ENCODE data around the gene PCDHGB4. TPM values are rescaled to one million over a fixed set of nuclear protein-coding genes. Genes with fewer than 3 reads are reported as not detected.

The PCDHGB4 gene
- total RNA-seq, 5 donors from 2014 or later (not counting 1 experiment from before 2014, with no cell fraction given), result 0.09 to 0.29 (median 0.19) TPM

DNA sequence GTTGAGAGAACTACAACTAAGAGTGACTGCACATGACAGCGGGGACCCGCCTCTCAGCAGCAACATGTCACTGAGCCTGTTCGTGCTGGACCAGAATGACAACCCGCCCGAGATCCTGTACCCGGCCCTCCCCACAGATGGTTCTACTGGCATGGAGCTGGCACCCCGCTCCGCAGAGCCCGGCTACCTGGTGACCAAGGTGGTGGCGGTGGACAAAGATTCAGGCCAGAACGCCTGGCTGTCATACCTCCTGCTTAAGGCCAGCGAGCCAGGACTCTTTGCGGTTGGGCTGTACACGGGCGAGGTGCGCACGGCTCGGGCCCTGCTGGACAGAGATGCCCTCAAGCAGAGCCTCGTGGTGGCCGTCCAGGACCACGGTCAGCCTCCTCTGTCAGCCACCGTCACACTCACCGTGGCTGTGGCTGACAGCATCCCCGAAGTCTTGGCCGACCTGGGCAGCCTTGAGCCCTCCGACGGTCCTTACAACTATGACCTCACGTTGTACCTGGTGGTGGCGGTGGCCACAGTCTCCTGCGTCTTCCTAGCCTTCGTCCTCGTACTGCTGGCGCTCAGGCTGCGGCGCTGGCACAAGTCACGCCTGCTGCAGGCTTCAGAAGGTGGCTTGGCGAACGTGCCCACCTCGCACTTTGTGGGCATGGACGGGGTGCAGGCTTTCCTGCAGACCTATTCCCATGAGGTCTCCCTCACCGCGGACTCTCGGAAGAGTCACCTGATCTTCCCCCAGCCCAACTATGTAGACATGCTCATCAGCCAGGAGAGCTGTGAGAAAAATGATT is 2.8 kb upstream of the PCDHGB4 start:
- peaks cover 71 to 80% of the 10 kb centered on the region in 2 donors for H3K27me3 Mint-ChIP-seq
- DNase-seq, result no peak
- H3K4me1 ChIP-seq (ENCODE audit: control insufficient read depth in 1 of 2, extremely low read depth in 1 of 2, insufficient read depth in 2 of 2, low read length in 2 of 2), result no peaks in the 10 kb centered on the region
- H3K9me3 Mint-ChIP-seq, result peaks cover 4 to 37% (median 31%) of the 10 kb centered on the region in 3 donors
- ChIA-PET POLR2A (no interaction called here), CTCF (no interaction called here)
- H3K36me3 Mint-ChIP-seq, result peaks cover 7% of the 10 kb centered on the region
- peaks cover 17 to 49% of the 10 kb centered on the region in 2 experiments for H3K27me3 ChIP-seq (replicated peaks in 1 of 2; ENCODE audit: control insufficient read depth in 2 of 2, extremely low read depth in 1 of 2, insufficient read depth in 2 of 2, low read length in 1 of 2)
- H3K27ac Mint-ChIP-seq, result no peak overlapping the region
- WGBS (ENCODE audit: insufficient coverage), result 55% methylated on average over 43 of the region's 43 CpGs
- H3K9me3 ChIP-seq, result peaks cover 9% of the 10 kb centered on the region
- no peaks in the 10 kb centered on the region for H3K36me3 ChIP-seq (ENCODE audit: control insufficient read depth in 2 of 2, extremely low read depth in 1 of 2, insufficient read depth in 1 of 2, low read length in 1 of 2)
- H3K4me1 Mint-ChIP-seq, result peaks cover 0 to 6% (median 0%) of the 10 kb centered on the region in 3 donors
- H3K4me3 Mint-ChIP-seq, result no peak overlapping the region
- H3K4me3 ChIP-seq (ENCODE audit: control insufficient read depth in 1 of 2, extremely low read depth in 1 of 2, low read length in 1 of 2), result no peak overlapping the region
- no peak overlapping the region for H3K27ac ChIP-seq (ENCODE audit: low read length)
- no peak for ATAC-seq (replicated peaks in 1 of 4)

- POLR2A ChIA-PET, result no interaction called here
- H3K27ac ChIP-seq (ENCODE audit: low read length), result no peak overlapping the region
- CTCF ChIA-PET, result no interaction called here
- DNase-seq, result no peak
- no peak for ATAC-seq (replicated peaks in 1 of 4)
- peak overlapping the region in 1 of 2 donors; percentile 17 for H3K4me3 ChIP-seq (ENCODE audit: control insufficient read depth in 1 of 2, extremely low read depth in 1 of 2, low read length in 1 of 2)
- peaks cover 12% of the 10 kb centered on the region for H3K9me3 ChIP-seq
- Mint-ChIP-seq H3K27me3 (peaks cover 71 to 80% of the 10 kb centered on the region in 2 donors), H3K27ac (no peak overlapping the region), H3K9me3 (peaks cover 8 to 47% (median 28%) of the 10 kb centered on the region in 3 donors), H3K4me1 (no peaks in the 10 kb centered on the region), H3K4me3 (no peak overlapping the region), H3K36me3 (peaks cover 13% of the 10 kb centered on the region)
- no peaks in the 10 kb centered on the region for H3K36me3 ChIP-seq (ENCODE audit: control insufficient read depth in 2 of 2, extremely low read depth in 1 of 2, insufficient read depth in 1 of 2, low read length in 1 of 2)
- WGBS (ENCODE audit: insufficient coverage), result 47% methylated on average over 2 of the region's 10 CpGs
- H3K27me3 ChIP-seq (replicated peaks in 1 of 2; ENCODE audit: control insufficient read depth in 2 of 2, extremely low read depth in 1 of 2, insufficient read depth in 2 of 2, low read length in 1 of 2), result peaks cover 18 to 49% of the 10 kb centered on the region in 2 experiments
- no peaks in the 10 kb centered on the region for H3K4me1 ChIP-seq (ENCODE audit: control insufficient read depth in 1 of 2, extremely low read depth in 1 of 2, insufficient read depth in 2 of 2, low read length in 2 of 2)
These were observed 1.2 kb downstream of the PCDHGB4 start for GRCh38 chr5:141388661-141389060.

GRCh38 chr5:141389153-141390042 is 1.9 kb downstream of the PCDHGB4 start:
- H3K9me3 Mint-ChIP-seq, result peaks cover 13 to 53% (median 33%) of the 10 kb centered on the region in 3 donors
- peaks cover 16% of the 10 kb centered on the region for H3K36me3 Mint-ChIP-seq
- no peaks in the 10 kb centered on the region for H3K36me3 ChIP-seq (ENCODE audit: control insufficient read depth in 2 of 2, extremely low read depth in 1 of 2, insufficient read depth in 1 of 2, low read length in 1 of 2)
- H3K9me3 ChIP-seq, result peaks cover 13% of the 10 kb centered on the region
- DNase-seq (no peak), ATAC-seq (replicated peaks in 1 of 4) (no peak)
- H3K4me3 ChIP-seq (ENCODE audit: control insufficient read depth in 1 of 2, extremely low read depth in 1 of 2, low read length in 1 of 2), result peak overlapping the region in 1 of 2 donors; percentile 32
- CTCF ChIA-PET, result interaction anchor here in 1 of 2 donors (0.5 kb wide), 1 partner anchor 59 kb away, joined by 3 read pairs; the partner anchor contains the start of gene PCDHGA1
- H3K27ac Mint-ChIP-seq, result no peak overlapping the region
- 57% methylated on average over 77 of the region's 77 CpGs for WGBS (ENCODE audit: insufficient coverage)
- no peaks in the 10 kb centered on the region for H3K4me1 Mint-ChIP-seq
- peak overlapping the region in 1 of 3 donors; percentile 27 for H3K4me3 Mint-ChIP-seq
- no peak overlapping the region for H3K27ac ChIP-seq (ENCODE audit: low read length)
- POLR2A ChIA-PET, result no interaction called here
- no peaks in the 10 kb centered on the region for H3K4me1 ChIP-seq (ENCODE audit: control insufficient read depth in 1 of 2, extremely low read depth in 1 of 2, insufficient read depth in 2 of 2, low read length in 2 of 2)
- H3K27me3 ChIP-seq (replicated peaks in 1 of 2; ENCODE audit: control insufficient read depth in 2 of 2, extremely low read depth in 1 of 2, insufficient read depth in 2 of 2, low read length in 1 of 2), result peaks cover 22 to 50% of the 10 kb centered on the region in 2 experiments
- H3K27me3 Mint-ChIP-seq, result peaks cover 72 to 80% of the 10 kb centered on the region in 2 donors

DNA sequence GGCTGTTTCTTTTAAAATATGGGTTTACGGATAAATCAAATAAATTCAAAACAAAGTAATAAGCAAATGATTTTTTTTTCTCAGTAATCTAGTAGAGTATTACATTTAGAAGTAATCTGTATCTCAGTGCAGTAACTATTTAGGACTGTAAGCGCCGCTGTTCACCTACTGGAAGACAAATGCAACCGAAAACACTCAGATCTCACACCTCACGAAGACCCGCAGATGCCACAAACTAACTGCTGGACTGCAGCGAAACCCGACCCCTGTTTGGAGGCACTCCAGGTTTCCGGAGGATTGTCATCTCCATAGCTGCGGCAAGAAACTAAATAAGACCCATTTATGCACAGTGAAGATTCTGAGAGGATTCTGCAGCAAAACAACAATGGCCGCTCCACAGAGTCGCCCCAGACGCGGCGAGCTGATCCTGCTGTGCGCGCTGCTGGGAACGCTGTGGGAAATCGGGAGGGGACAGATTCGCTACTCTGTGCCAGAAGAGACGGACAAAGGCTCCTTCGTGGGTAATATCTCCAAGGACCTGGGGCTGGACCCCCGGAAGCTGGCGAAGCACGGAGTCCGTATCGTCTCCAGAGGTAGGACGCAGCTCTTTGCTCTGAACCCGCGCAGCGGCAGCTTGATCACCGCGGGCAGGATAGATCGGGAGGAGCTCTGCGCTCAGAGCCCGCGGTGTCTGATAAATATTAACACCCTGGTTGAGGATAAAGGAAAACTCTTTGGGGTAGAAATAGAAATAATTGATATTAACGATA is 5.1 kb downstream of the PCDHGB4 start, which contains the start of gene PCDHGA8:
PCDHGA8 (plus strand) TSS at position 205 of the 770 bp plus-strand sequence; CDS start at position 386, 181 bp downstream.
- Mint-ChIP-seq H3K27ac (peak within 1 kb of the TSS in 1 of 2 donors; percentile 46), H3K9me3 (peaks cover 13 to 39% (median 26%) of the 10 kb centered on the region in 3 donors), H3K4me1 (no peaks in the 10 kb centered on the region), H3K36me3 (peaks cover 9% of the 10 kb centered on the region), H3K4me3 (peak within 1 kb of the TSS in 2 of 3 donors; percentile 21 to 27), H3K27me3 (peaks cover 61 to 76% of the 10 kb centered on the region in 2 donors)
- H3K27me3 ChIP-seq (replicated peaks in 1 of 2; ENCODE audit: control insufficient read depth in 2 of 2, extremely low read depth in 1 of 2, insufficient read depth in 2 of 2, low read length in 1 of 2), result peaks cover 29 to 51% of the 10 kb centered on the region in 2 experiments
- H3K4me1 ChIP-seq (ENCODE audit: control insufficient read depth in 1 of 2, extremely low read depth in 1 of 2, insufficient read depth in 2 of 2, low read length in 2 of 2), result peaks cover 0 to under 1% of the 10 kb centered on the region in 2 experiments
- WGBS (ENCODE audit: insufficient coverage), result 39% methylated on average over 30 of the region's 38 CpGs
- peaks cover 7% of the 10 kb centered on the region for H3K9me3 ChIP-seq
- peak within 1 kb of the TSS in 1 of 2 donors; percentile 25 for H3K4me3 ChIP-seq (ENCODE audit: control insufficient read depth in 1 of 2, extremely low read depth in 1 of 2, low read length in 1 of 2)
- CTCF ChIA-PET, result no interaction called here
- ATAC-seq (replicated peaks in 1 of 4) (no peak), DNase-seq (no peak)
- H3K36me3 ChIP-seq (ENCODE audit: control insufficient read depth in 2 of 2, extremely low read depth in 1 of 2, insufficient read depth in 1 of 2, low read length in 1 of 2), result no peaks in the 10 kb centered on the region
- POLR2A ChIA-PET, result interaction anchor here (0.6 to 0.7 kb wide), 2 partner anchors 62 to 574 kb away, joined by 3 to 9 read pairs; no protein-coding TSS in a partner anchor
- no peak within 1 kb of the TSS for H3K27ac ChIP-seq (ENCODE audit: low read length)

DNA sequence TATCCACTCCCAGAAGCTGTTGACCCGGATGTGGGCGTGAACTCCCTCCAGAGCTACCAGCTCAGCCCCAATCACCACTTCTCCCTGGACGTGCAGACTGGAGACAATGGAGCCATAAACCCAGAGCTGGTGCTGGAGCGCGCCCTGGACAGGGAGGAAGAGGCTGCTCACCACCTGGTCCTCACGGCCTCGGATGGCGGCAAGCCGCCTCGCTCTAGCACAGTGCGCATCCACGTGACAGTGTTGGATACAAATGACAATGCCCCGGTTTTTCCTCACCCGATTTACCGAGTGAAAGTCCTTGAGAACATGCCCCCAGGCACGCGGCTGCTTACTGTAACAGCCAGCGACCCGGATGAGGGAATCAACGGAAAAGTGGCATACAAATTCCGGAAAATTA is 5.8 kb downstream of the PCDHGB4 start:
- peaks cover 61 to 75% of the 10 kb centered on the region in 2 donors for H3K27me3 Mint-ChIP-seq
- H3K9me3 Mint-ChIP-seq, result peaks cover 13 to 37% (median 25%) of the 10 kb centered on the region in 3 donors
- H3K36me3 Mint-ChIP-seq, result peaks cover 9% of the 10 kb centered on the region
- H3K4me3 Mint-ChIP-seq, result no peak overlapping the region
- peaks cover 28 to 53% of the 10 kb centered on the region in 2 experiments for H3K27me3 ChIP-seq (replicated peaks in 1 of 2; ENCODE audit: control insufficient read depth in 2 of 2, extremely low read depth in 1 of 2, insufficient read depth in 2 of 2, low read length in 1 of 2)
- no peak overlapping the region for H3K4me3 ChIP-seq (ENCODE audit: control insufficient read depth in 1 of 2, extremely low read depth in 1 of 2, low read length in 1 of 2)
- H3K4me1 ChIP-seq (ENCODE audit: control insufficient read depth in 1 of 2, extremely low read depth in 1 of 2, insufficient read depth in 2 of 2, low read length in 2 of 2), result peaks cover 0 to 3% of the 10 kb centered on the region in 2 experiments
- CTCF ChIA-PET, result no interaction called here
- H3K27ac ChIP-seq (ENCODE audit: low read length), result no peak overlapping the region
- H3K4me1 Mint-ChIP-seq, result no peaks in the 10 kb centered on the region
- H3K27ac Mint-ChIP-seq, result no peak overlapping the region
- no peak for ATAC-seq (replicated peaks in 1 of 4)
- POLR2A ChIA-PET, result interaction anchor here in 1 of 2 donors (0.6 kb wide), 1 partner anchor 63 kb away, joined by 9 read pairs; no protein-coding TSS in a partner anchor
- no peaks in the 10 kb centered on the region for H3K36me3 ChIP-seq (ENCODE audit: control insufficient read depth in 2 of 2, extremely low read depth in 1 of 2, insufficient read depth in 1 of 2, low read length in 1 of 2)
- WGBS (ENCODE audit: insufficient coverage), result 51% methylated on average over 14 of the region's 21 CpGs
- no peak for DNase-seq
- H3K9me3 ChIP-seq, result peaks cover 6% of the 10 kb centered on the region
